OCI-LY1 (cell line): ENCODE measurements around the gene NRTN.

Experiments used
- H2AFZ ChIP-seq: fragments of 200-600 bp; sonication (generic), shearing (Covaris generic); 2 replicates; pipeline ENCODE4 v1.6.0; 2014; ENCODE audit warnings: antibody characterized with exemption, mild to moderate bottlenecking, low read length
- H3F3A ChIP-seq: fragments of 200-600 bp; sonication (generic), shearing (Covaris generic); 2 replicates; pipeline ENCODE4 v1.6.0; 2014; ENCODE audit warnings: mild to moderate bottlenecking, antibody characterized with exemption, low read length, moderate library complexity; ENCODE audit not compliant: insufficient read depth
- H3K27ac ChIP-seq: fragments of 200-600 bp; sonication (generic); 2 replicates; pipeline ENCODE4 v1.5.1; 2014; ENCODE audit warnings: low read length, mixed run types, mild to moderate bottlenecking, low read depth; ENCODE audit not compliant: poor library complexity, severe bottlenecking
- H3K27me3 ChIP-seq: fragments of 200-600 bp; sonication (generic); 2 replicates; pipeline ENCODE4 v1.6.0; 2014; ENCODE audit warnings: antibody characterized with exemption, mild to moderate bottlenecking, low read length, moderate library complexity; ENCODE audit not compliant: insufficient read depth
- H3K36me3 ChIP-seq: fragments of 200-600 bp; sonication (generic); 2 replicates; pipeline ENCODE4 v1.6.1; 2014; ENCODE audit warnings: mild to moderate bottlenecking, antibody characterized with exemption, low read length, moderate library complexity, mixed read lengths; ENCODE audit not compliant: insufficient read depth
- H3K4me1 ChIP-seq: fragments of 200-600 bp; sonication (generic); 2 replicates; pipeline ENCODE4 v1.5.1; 2014; ENCODE audit warnings: mild to moderate bottlenecking, low read length, moderate library complexity; ENCODE audit not compliant: insufficient read depth, severe bottlenecking
- H3K4me2 ChIP-seq: fragments of 200-600 bp; sonication (generic), shearing (Covaris generic); 2 replicates; pipeline ENCODE4 v1.6.1; 2014; ENCODE audit warnings: low read length
- H3K4me3 ChIP-seq: fragments of 200-600 bp; sonication (generic); 2 replicates; pipeline ENCODE4 v1.5.1; 2014; ENCODE audit warnings: low read length, low read depth, mild to moderate bottlenecking, mixed read lengths; ENCODE audit not compliant: poor library complexity, severe bottlenecking
- H3K79me2 ChIP-seq: fragments of 200-600 bp; shearing (Covaris generic); 2 replicates; pipeline ENCODE4 v1.6.1; 2016; ENCODE audit warnings: mixed run types, low read length, mixed read lengths; ENCODE audit not compliant: insufficient read depth
- H3K9ac ChIP-seq: fragments of 200-600 bp; sonication (generic), shearing (Covaris generic); 2 replicates; pipeline ENCODE4 v1.6.1; 2014; ENCODE audit warnings: mild to moderate bottlenecking, low read length, mixed read lengths
- H3K9me2 ChIP-seq: fragments of 200-600 bp; sonication (generic), shearing (Covaris generic); 2 replicates; pipeline ENCODE4 v1.6.1; 2014; ENCODE audit warnings: low read depth, mild to moderate bottlenecking, low read length, mixed read lengths
- H3K9me3 ChIP-seq: fragments of 200-600 bp; shearing (Covaris generic); 2 replicates; pipeline ENCODE4 v1.6.1; 2014; ENCODE audit warnings: low read length, mixed read lengths
- H4K20me1 ChIP-seq: fragments of 200-600 bp; sonication (generic), shearing (Covaris generic); 2 replicates; pipeline ENCODE4 v1.6.0; 2016; ENCODE audit warnings: mild to moderate bottlenecking, low read length; ENCODE audit not compliant: insufficient read depth
- CTCF ChIP-seq: fragments of 200-600 bp; sonication (generic), shearing (Covaris generic); IDR thresholded peaks from 2 replicates; pipeline ENCODE4 v1.5.1; 2017; ENCODE audit warnings: mild to moderate bottlenecking, antibody characterized with exemption, low read length, moderate library complexity, mixed read lengths
- EZH2 ChIP-seq: fragments of 200-600 bp; sonication (generic), shearing (Covaris generic); IDR thresholded peaks from 2 replicates; pipeline ENCODE4 v1.8.0; 2017; ENCODE audit warnings: borderline replicate concordance, mixed run types, mild to moderate bottlenecking, antibody characterized with exemption, low read length, moderate library complexity, mixed read lengths

NRTN gene

DNA sequence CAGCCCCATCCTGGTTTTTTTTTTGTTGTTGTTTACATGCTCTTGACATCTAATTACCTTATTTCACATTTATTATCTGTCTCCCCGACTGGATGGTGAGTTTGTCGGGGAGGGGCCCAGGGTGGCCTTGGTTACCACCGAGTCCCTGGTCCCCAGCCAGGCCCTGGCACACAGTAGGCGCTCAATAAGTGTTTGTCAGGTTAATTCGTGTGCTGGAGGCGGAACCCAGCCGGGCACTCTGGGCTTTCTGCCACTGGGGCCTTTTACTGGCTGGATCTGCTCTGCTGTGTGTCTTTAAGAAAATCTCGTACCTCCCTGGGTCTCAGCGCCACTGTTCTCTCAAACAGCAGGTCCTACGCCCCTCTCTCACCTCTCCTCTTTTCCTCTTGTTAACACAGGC is 4.6 kb downstream of the NRTN start:
- Histone ChIP-seq H3K4me3 (no peak overlapping the region), H3K9ac (no peak overlapping the region), H3F3A (no peaks in the 10 kb centered on the region), H3K4me2 (no peak overlapping the region), H3K9me3 (no peaks in the 10 kb centered on the region), H4K20me1 (no peaks in the 10 kb centered on the region), H3K9me2 (no peaks in the 10 kb centered on the region), H3K36me3 (no peaks in the 10 kb centered on the region), H2AFZ (no peak overlapping the region), H3K79me2 (no peaks in the 10 kb centered on the region), H3K27me3 (no peaks in the 10 kb centered on the region; the same call in 1 of the 2 replicates), H3K27ac (no peak overlapping the region), H3K4me1 (peaks cover 8% of the 10 kb centered on the region)
- TF ChIP-seq CTCF (no peak), EZH2 (no peak)

GRCh38 chr19:5811117-5811516 is 6.2 kb downstream of the NRTN start:
- no peaks in the 10 kb centered on the region for H3K4me1 ChIP-seq
- peaks cover 6% of the 10 kb centered on the region; the same call in 1 of the 2 replicates for H3K27me3 ChIP-seq
- H3K27ac ChIP-seq: no peak overlapping the region
- TF ChIP-seq EZH2: no peak
- no peak for TF ChIP-seq CTCF
- no peaks in the 10 kb centered on the region for H3K79me2 ChIP-seq
- H3K4me2 ChIP-seq: no peak overlapping the region
- H4K20me1 ChIP-seq: no peaks in the 10 kb centered on the region
- no peak overlapping the region for H2AFZ ChIP-seq
- H3K9ac ChIP-seq: no peak overlapping the region
- no peaks in the 10 kb centered on the region for H3F3A ChIP-seq
- no peaks in the 10 kb centered on the region for H3K9me2 ChIP-seq
- H3K36me3 ChIP-seq: no peaks in the 10 kb centered on the region
- no peaks in the 10 kb centered on the region for H3K9me3 ChIP-seq
- H3K4me3 ChIP-seq: no peak overlapping the region

GRCh38 chr19:5814123-5814851 is 9.4 kb downstream of the NRTN start:
- Histone ChIP-seq H3F3A (no peaks in the 10 kb centered on the region), H3K9me2 (no peaks in the 10 kb centered on the region), H3K79me2 (no peaks in the 10 kb centered on the region), H3K4me1 (no peaks in the 10 kb centered on the region), H3K9me3 (no peaks in the 10 kb centered on the region), H3K4me2 (no peak overlapping the region), H3K36me3 (no peaks in the 10 kb centered on the region), H2AFZ (no peak overlapping the region), H3K27me3 (peaks cover 6% of the 10 kb centered on the region; the same call in 1 of the 2 replicates), H3K4me3 (no peak overlapping the region), H3K9ac (no peak overlapping the region), H3K27ac (no peak overlapping the region), H4K20me1 (no peaks in the 10 kb centered on the region)
- TF ChIP-seq CTCF: no peak
- TF ChIP-seq EZH2: no peak
